Uterus (tissue), 2 donors: Measurements from ENCODE around the gene ACOT11.

Experiments
- CTCF ChIP-seq, 4 experiments: fragments of 200-600 bp in 2 of 4; fragments of 450-650 bp in 2 of 4; sonication (generic) in 2 of 4; IDR thresholded peaks; one replicate each; pipeline ENCODE4 v1.5.1; 2016 to 2019; ENCODE audit warnings: antibody characterized with exemption in 4 of 4, mild to moderate bottlenecking in 2 of 4, moderate library complexity in 1 of 4
- POLR2A ChIP-seq, 2 donors: fragments of 450-650 bp; IDR thresholded peaks; one replicate each; pipeline ENCODE4 v1.6.1; 2016; ENCODE audit warnings: antibody characterized with exemption in 2 of 2, mild to moderate bottlenecking in 1 of 2, moderate library complexity in 1 of 2

- TF ChIP-seq CTCF (IDR thresholded peaks at IDR 0.05) (no peak), POLR2A (IDR thresholded peaks at IDR 0.05) (no peak)
These were observed 19.4 kb upstream of the ACOT11 start for GRCh38 chr1:54528613-54529012.
